Lower leg skin (tissue), 4 donors: Measurements from ENCODE around the gene DDX27. TPM values are rescaled to one million over a fixed set of nuclear protein-coding genes. Genes with fewer than 3 reads are reported as not detected.

Source experiments
- DNase-seq, 2 donors: peaks; one replicate each; pipeline ENCODE4 v3.0.0-alpha.2; 2019; ENCODE audit warnings: low spot score in 2 of 2
- H3K4me3 ChIP-seq: fragments of 200-600 bp; sonication (generic); 2 replicates; pipeline ENCODE4 v1.5.1; 2017; ENCODE audit warnings: mild to moderate bottlenecking, low read depth; ENCODE audit not compliant: poor library complexity, severe bottlenecking
- CTCF ChIP-seq, 3 donors: fragments of 450-650 bp; IDR thresholded peaks; one replicate each; pipeline ENCODE4 v1.5.1; 2016; ENCODE audit warnings: antibody characterized with exemption in 3 of 3, mild to moderate bottlenecking in 3 of 3, moderate library complexity in 2 of 3
- POLR2A ChIP-seq, 2 donors: fragments of 450-650 bp; IDR thresholded peaks; one replicate each; pipeline ENCODE4 v1.6.1; 2016 to 2017; ENCODE audit warnings: antibody characterized with exemption in 2 of 2, mild to moderate bottlenecking in 1 of 2, moderate library complexity in 1 of 2
- whole genome bisulfite sequencing, 2 donors: methylation state at CpG; one replicate each; pipeline ENCODE4 v1.1.5; 2018; 5-methylcytosine and 5-hydroxymethylcytosine counted together
- intact Hi-C: fragments of 100-400 bp; cut with DNase I; formaldehyde crosslinking; loops from one replicate; pipeline ENCODE4 v1.15.0; 2023; ENCODE audit warnings: low total_unique reads
- total RNA-seq, 4 donors: library from RNA; depleted of rRNA; stranded (reverse); fragments of >200 nt; gene quantifications; one replicate each; pipeline ENCODE4 v1.1.0, GENCODE V29; 2016

DDX27 gene
- total RNA-seq, 4 donors from 2014 or later = 33.9 to 38.0 (median 36.7) TPM

- DNase-seq = peak; percentile 99 to 100
- 0 to 1% methylated on average over 26 to 42 of the region's 80 CpGs for WGBS, 2 donors
- intact Hi-C loops = no loop called here
- TF ChIP-seq CTCF (IDR thresholded peaks at IDR 0.05) (peak in 1 of 3 donors; percentile 5), POLR2A (IDR thresholded peaks at IDR 0.05) (peak in 1 of 2 donors; percentile 91)
- peak within 1 kb of the TSS; percentile 96 for H3K4me3 ChIP-seq
Observed at GRCh38 chr20:49278036-49278817, 59.0 kb downstream of the DDX27 start, which contains the start of gene ZNFX1. Gene ZNFX1 (minus strand): TSS chr20:49278057. CDS start chr20:49275839, 2,218 bp downstream.

GRCh38 chr20:49278818-49279676, 59.8 kb downstream of the DDX27 start:
- 13% methylated on average over 33 of the region's 33 CpGs for WGBS, 2 donors
- intact Hi-C loops = no loop called here
- H3K4me3 ChIP-seq = peak overlapping the region; percentile 75
- TF ChIP-seq CTCF (IDR thresholded peaks at IDR 0.05) (no peak), POLR2A (IDR thresholded peaks at IDR 0.05) (no peak)
- peak in 1 of 2 donors; percentile 31 for DNase-seq

- WGBS, 2 donors = 61 to 64% methylated on average over 7 of the region's 7 CpGs
- DNase-seq = no peak
- H3K4me3 ChIP-seq = peak overlapping the region; percentile 75
- TF ChIP-seq CTCF (IDR thresholded peaks at IDR 0.05) = no peak
- TF ChIP-seq POLR2A (IDR thresholded peaks at IDR 0.05) = no peak
- intact Hi-C loops = no loop called here
Observed at GRCh38 chr20:49279677-49280462, 60.7 kb downstream of the DDX27 start.

GRCh38 chr20:49280463-49281058, 61.3 kb downstream of the DDX27 start:
- TF ChIP-seq POLR2A (IDR thresholded peaks at IDR 0.05) (no peak), CTCF (IDR thresholded peaks at IDR 0.05) (no peak)
- WGBS, 2 donors = 68 to 73% methylated on average over 6 of the region's 6 CpGs
- no peak for DNase-seq
- intact Hi-C loops = no loop called here
- H3K4me3 ChIP-seq = no peak overlapping the region
